Liver (tissue), 9 donors: Measurements from ENCODE around the gene PALLD. TPM values are rescaled to one million over a fixed set of nuclear protein-coding genes. Genes with fewer than 3 reads are reported as not detected.

Experiments used
- DNase-seq: peaks from one replicate; pipeline ENCODE4 v3.0.0-alpha.2; 2017; ENCODE audit warnings: low spot score
- H3K27ac ChIP-seq, 2 donors: one replicate each; pipeline ENCODE4 v1.7.0; 2013; ENCODE audit warnings: inconsistent platforms in 2 of 2, low read length in 2 of 2, control low read depth in 1 of 2, low read depth in 1 of 2, mild to moderate bottlenecking in 1 of 2
- H3K27me3 ChIP-seq, 4 donors: one replicate each; pipeline versions ENCODE4 v1.6.1 to v1.7.0; 2013; ENCODE audit warnings: low read length in 3 of 4, inconsistent platforms in 1 of 4, mild to moderate bottlenecking in 1 of 4, moderate library complexity in 1 of 4; ENCODE audit not compliant: control insufficient read depth in 4 of 4, insufficient read depth in 4 of 4
- H3K36me3 ChIP-seq, 4 donors: one replicate each; pipeline versions ENCODE4 v1.6.1 to v1.7.0; 2013; ENCODE audit warnings: low read length in 3 of 4, mild to moderate bottlenecking in 3 of 4, low read depth in 1 of 4, moderate library complexity in 1 of 4; ENCODE audit not compliant: control insufficient read depth in 4 of 4, insufficient read depth in 3 of 4
- H3K4me1 ChIP-seq, 4 donors: one replicate each; pipeline versions ENCODE4 v1.6.1 to v1.7.0; 2013; ENCODE audit warnings: low read length in 3 of 4, mild to moderate bottlenecking in 3 of 4, moderate library complexity in 1 of 4; ENCODE audit not compliant: control insufficient read depth in 4 of 4, insufficient read depth in 4 of 4
- H3K4me3 ChIP-seq, 3 donors: one replicate each; pipeline versions ENCODE4 v1.6.1 to v1.7.0; 2013; ENCODE audit warnings: low read length in 3 of 3, control low read depth in 1 of 3, low read depth in 1 of 3, mild to moderate bottlenecking in 1 of 3
- H3K9ac ChIP-seq, 2 donors: one replicate each; pipeline ENCODE4 v1.7.0; 2013; ENCODE audit warnings: low read length in 2 of 2, mild to moderate bottlenecking in 2 of 2, moderate library complexity in 2 of 2, control low read depth in 1 of 2, low read depth in 1 of 2
- H3K9me3 ChIP-seq, 4 donors: one replicate each; pipeline versions ENCODE4 v1.6.1 to v1.7.0; 2013; ENCODE audit warnings: low read length in 3 of 4; ENCODE audit not compliant: control insufficient read depth in 4 of 4
- CTCF ChIP-seq: fragments of 150-350 bp; IDR thresholded peaks from 2 replicates; pipeline ENCODE4 v1.5.1; 2017; ENCODE audit warnings: improper control_type of control experiment, low read depth, low read length; ENCODE audit not compliant: missing input control
- EGR1 ChIP-seq, 2 donors: IDR thresholded peaks; 2 replicates each; pipeline ENCODE4 v1.6.1; 2016 to 2018; ENCODE audit warnings: antibody characterized with exemption in 2 of 2, low read depth in 2 of 2
- FOXA1 ChIP-seq: IDR thresholded peaks from 2 replicates; pipeline ENCODE4 v1.6.1; 2016; ENCODE audit warnings: antibody characterized with exemption
- FOXA2 ChIP-seq: IDR thresholded peaks from 2 replicates; pipeline ENCODE4 v1.6.1; 2016; ENCODE audit warnings: antibody characterized with exemption
- GABPA ChIP-seq, 2 donors: IDR thresholded peaks in 1 of 2; conservative IDR thresholded peaks in 1 of 2; 2 replicates each; pipeline ENCODE4 v1.6.1; 2016; ENCODE audit warnings: antibody characterized with exemption in 2 of 2, mild to moderate bottlenecking in 1 of 2, moderate library complexity in 1 of 2
- HNF4A ChIP-seq, 2 donors: conservative IDR thresholded peaks; 2 replicates each; pipeline ENCODE4 v1.6.1; 2016; ENCODE audit warnings: antibody characterized with exemption in 2 of 2, mild to moderate bottlenecking in 2 of 2
- HNF4G ChIP-seq: IDR thresholded peaks from 2 replicates; pipeline ENCODE4 v1.6.1; 2016; ENCODE audit warnings: antibody characterized with exemption
- JUND ChIP-seq, 2 donors: IDR thresholded peaks; 2 replicates each; pipeline ENCODE4 v1.6.1; 2016; ENCODE audit warnings: antibody characterized with exemption in 2 of 2
- NR2F2 ChIP-seq: IDR thresholded peaks from 2 replicates; pipeline ENCODE4 v1.6.1; 2016; ENCODE audit warnings: antibody characterized with exemption
- RAD21 ChIP-seq, 2 donors: IDR thresholded peaks; 2 replicates each; pipeline ENCODE4 v1.6.1; 2016; ENCODE audit warnings: antibody characterized with exemption in 2 of 2, mild to moderate bottlenecking in 2 of 2
- REST ChIP-seq: IDR thresholded peaks from 2 replicates; pipeline ENCODE4 v1.6.1; 2016; ENCODE audit warnings: antibody characterized with exemption, mild to moderate bottlenecking
- RXRA ChIP-seq, 2 donors: IDR thresholded peaks; 2 replicates each; pipeline ENCODE4 v1.6.1; 2017 to 2018; ENCODE audit warnings: antibody characterized with exemption in 2 of 2, mild to moderate bottlenecking in 1 of 2
- SP1 ChIP-seq: IDR thresholded peaks from 2 replicates; pipeline ENCODE4 v1.6.1; 2018; ENCODE audit warnings: antibody characterized with exemption, mild to moderate bottlenecking
- TAF1 ChIP-seq: conservative IDR thresholded peaks from 2 replicates; pipeline ENCODE4 v1.6.1; 2016; ENCODE audit warnings: antibody characterized with exemption, mild to moderate bottlenecking
- YY1 ChIP-seq: IDR thresholded peaks from 2 replicates; pipeline ENCODE4 v1.6.1; 2016; ENCODE audit warnings: antibody characterized with exemption, mild to moderate bottlenecking
- ZBTB33 ChIP-seq: IDR thresholded peaks from 2 replicates; pipeline ENCODE4 v1.6.1; 2016; ENCODE audit warnings: antibody characterized with exemption
- WGBS: extraction: QIAGEN DNeasy Blood & Tissue Kit; methylation state at CpG from one replicate; pipeline ENCODE4 v1.1.7; 2013; 5-methylcytosine and 5-hydroxymethylcytosine counted together
- polyA plus RNA-seq, 2 donors: library from polyadenylated mRNA; stranded (reverse) in 1 of 2; unstranded in 1 of 2; fragments of 200-250 nt in 1 of 2; fragments of >200 nt in 1 of 2; fragmentation: Nextera tagmentation in 1 of 2; extraction: Ambion mirVana in 1 of 2; gene quantifications; one replicate each; pipeline versions ENCODE4 v1.2.1 to v1.2.3, GENCODE V29; 2013 to 2015
- total RNA-seq, 2 donors: library from RNA; depleted of rRNA; stranded (reverse); fragments of >200 nt; gene quantifications; one replicate each; pipeline ENCODE4 v1.2.3, GENCODE V29; 2014
- TF ChIP-seq, protein P1 (sequence below): IDR thresholded peaks from 2 replicates; pipeline ENCODE4 v1.6.1; 2016; ENCODE audit warnings: antibody characterized with exemption
- TF ChIP-seq, protein P2 (sequence below): IDR thresholded peaks from 2 replicates; pipeline ENCODE4 v1.6.1; 2016; ENCODE audit warnings: antibody characterized with exemption
- donor health status: healthy.
- donor health status: healthy.
- donor health status: healthy.
- donor health status: healthy.
- donor health status: healthy.

PALLD gene
- total and polyA plus RNA-seq, 4 donors, result 9.0 to 26.3 (median 14.7) TPM

GRCh38 chr4:168487282-168488035 lies 9.4 kb upstream of the PALLD start:
- no peak for DNase-seq
- Histone ChIP-seq H3K9ac (no peak overlapping the region), H3K27me3 (no peaks in the 10 kb centered on the region), H3K9me3 (no peaks in the 10 kb centered on the region), H3K4me3 (no peak overlapping the region), H3K36me3 (no peaks in the 10 kb centered on the region), H3K27ac (no peak overlapping the region), H3K4me1 (peaks cover 7 to 16% (median 12%) of the 10 kb centered on the region in 4 donors)
- no peak for TF ChIP-seq SP1
- peak; percentile 67 for TF ChIP-seq HNF4G
- TF ChIP-seq EGR1 (IDR thresholded peaks at IDR 0.05; ENCODE audit: low read depth in 2 of 2), result no peak
- TF ChIP-seq CTCF, result no peak
- no peak for TF ChIP-seq YY1
- no peak for TF ChIP-seq FOXA1
- no peak for TF ChIP-seq FOXA2
- no peak for TF ChIP-seq TAF1
- peak; percentile 74 to 82 for TF ChIP-seq HNF4A (conservative IDR thresholded peaks at IDR 0.05)
- no peak for TF ChIP-seq NR2F2
- TF ChIP-seq JUND (IDR thresholded peaks at IDR 0.05), result peak in 1 of 2 donors; percentile 39
- TF ChIP-seq GABPA (IDR thresholded peaks at IDR 0.05 in 1 of 2, conservative IDR thresholded peaks at IDR 0.05 in 1 of 2), result no peak
- TF ChIP-seq RXRA (IDR thresholded peaks at IDR 0.05), result peak; percentile 48 to 70
- no peak for TF ChIP-seq RAD21 (IDR thresholded peaks at IDR 0.05)
- WGBS, result 71% methylated on average over 9 of the region's 9 CpGs

DNA sequence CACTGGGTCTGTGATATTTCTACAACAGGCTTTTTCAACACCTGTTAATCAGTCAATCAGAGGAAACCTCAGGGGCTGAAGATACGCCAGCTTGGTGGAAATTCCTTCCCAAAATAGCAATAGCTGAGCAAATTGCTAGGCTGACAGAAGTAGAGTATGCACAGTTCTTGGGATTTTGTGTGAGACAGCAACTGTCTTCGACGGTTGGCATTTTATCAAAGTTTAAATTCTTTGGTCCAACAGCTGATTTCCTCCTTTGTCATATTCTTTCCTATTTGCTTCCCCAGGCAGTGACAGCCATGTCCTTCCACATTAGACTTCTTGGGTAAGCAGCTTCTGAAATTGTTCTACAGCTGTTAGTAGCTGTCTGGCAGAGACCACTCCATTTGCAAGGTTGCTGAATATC lies 8.0 kb upstream of the PALLD start:
- Histone ChIP-seq H3K9me3 (no peaks in the 10 kb centered on the region), H3K27ac (no peak overlapping the region), H3K9ac (no peak overlapping the region), H3K27me3 (no peaks in the 10 kb centered on the region), H3K4me3 (no peak overlapping the region), H3K4me1 (peaks cover 7 to 16% (median 12%) of the 10 kb centered on the region in 4 donors), H3K36me3 (no peaks in the 10 kb centered on the region)
- TF ChIP-seq EGR1 (IDR thresholded peaks at IDR 0.05; ENCODE audit: low read depth in 2 of 2) (no peak), YY1 (no peak), SP1 (no peak), HNF4A (conservative IDR thresholded peaks at IDR 0.05) (no peak), GABPA (IDR thresholded peaks at IDR 0.05 in 1 of 2, conservative IDR thresholded peaks at IDR 0.05 in 1 of 2) (no peak), NR2F2 (no peak), RXRA (IDR thresholded peaks at IDR 0.05) (no peak), CTCF (no peak), REST (no peak), JUND (IDR thresholded peaks at IDR 0.05) (no peak), FOXA1 (no peak), RAD21 (IDR thresholded peaks at IDR 0.05) (no peak), HNF4G (no peak), TAF1 (no peak), ZBTB33 (no peak)
- TF ChIP-seq, protein P1, sequence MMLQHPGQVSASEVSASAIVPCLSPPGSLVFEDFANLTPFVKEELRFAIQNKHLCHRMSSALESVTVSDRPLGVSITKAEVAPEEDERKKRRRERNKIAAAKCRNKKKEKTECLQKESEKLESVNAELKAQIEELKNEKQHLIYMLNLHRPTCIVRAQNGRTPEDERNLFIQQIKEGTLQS, result no peak
- TF ChIP-seq, protein P2, sequence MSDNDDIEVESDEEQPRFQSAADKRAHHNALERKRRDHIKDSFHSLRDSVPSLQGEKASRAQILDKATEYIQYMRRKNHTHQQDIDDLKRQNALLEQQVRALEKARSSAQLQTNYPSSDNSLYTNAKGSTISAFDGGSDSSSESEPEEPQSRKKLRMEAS, result no peak
- DNase-seq, result no peak
- 72% methylated on average over 3 of the region's 3 CpGs for WGBS
